ENCODE results near the gene RPS17.

DNA sequence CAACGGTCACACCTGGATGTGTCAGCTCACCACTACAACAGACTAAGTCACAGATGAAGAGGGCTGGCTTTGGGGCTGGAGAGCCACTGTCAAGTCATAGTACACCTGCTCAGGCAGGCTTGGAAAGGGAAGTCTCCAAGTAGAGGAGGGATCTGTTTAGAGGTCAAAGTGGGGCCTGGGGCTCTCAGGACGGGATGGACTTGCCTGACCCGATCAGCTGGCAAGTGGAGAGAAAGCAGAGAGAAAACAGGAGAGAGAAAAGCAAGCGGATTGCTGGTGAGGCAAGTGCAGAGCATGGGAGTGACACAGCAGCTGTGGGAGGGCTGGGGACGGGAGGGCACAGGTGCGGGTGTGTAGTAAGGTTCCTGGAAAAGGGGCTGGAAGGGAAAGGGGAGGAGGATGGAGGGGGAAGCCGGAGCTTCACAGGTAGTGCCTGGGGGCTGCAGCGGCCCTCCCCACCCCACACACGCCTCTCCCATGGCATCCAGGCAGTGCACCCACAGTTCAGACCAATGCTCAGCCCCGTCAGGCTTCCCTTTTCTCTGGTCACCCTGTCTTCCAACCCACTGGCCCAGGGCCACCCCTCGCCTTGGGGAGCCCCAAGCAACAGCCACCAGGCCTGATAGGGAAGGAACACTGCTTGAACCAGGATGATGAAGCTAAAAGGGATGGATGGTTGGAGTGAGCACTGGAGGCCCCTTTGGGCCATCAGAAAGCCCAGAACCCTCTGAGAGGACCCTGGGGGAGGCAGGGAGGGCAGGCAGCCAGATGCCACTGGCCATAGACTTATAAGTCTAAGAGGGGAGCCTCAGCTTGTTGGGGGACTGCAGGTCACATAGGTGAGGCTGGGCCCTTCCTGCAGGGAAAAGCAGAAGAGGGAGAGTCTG, 8.5 kb downstream of the RPS17 start:
- no peak for TF ChIP-seq POLR2A (IDR thresholded peaks at IDR 0.05; ENCODE audit: extremely low read depth, insufficient read length)
- TF ChIP-seq, protein P1, sequence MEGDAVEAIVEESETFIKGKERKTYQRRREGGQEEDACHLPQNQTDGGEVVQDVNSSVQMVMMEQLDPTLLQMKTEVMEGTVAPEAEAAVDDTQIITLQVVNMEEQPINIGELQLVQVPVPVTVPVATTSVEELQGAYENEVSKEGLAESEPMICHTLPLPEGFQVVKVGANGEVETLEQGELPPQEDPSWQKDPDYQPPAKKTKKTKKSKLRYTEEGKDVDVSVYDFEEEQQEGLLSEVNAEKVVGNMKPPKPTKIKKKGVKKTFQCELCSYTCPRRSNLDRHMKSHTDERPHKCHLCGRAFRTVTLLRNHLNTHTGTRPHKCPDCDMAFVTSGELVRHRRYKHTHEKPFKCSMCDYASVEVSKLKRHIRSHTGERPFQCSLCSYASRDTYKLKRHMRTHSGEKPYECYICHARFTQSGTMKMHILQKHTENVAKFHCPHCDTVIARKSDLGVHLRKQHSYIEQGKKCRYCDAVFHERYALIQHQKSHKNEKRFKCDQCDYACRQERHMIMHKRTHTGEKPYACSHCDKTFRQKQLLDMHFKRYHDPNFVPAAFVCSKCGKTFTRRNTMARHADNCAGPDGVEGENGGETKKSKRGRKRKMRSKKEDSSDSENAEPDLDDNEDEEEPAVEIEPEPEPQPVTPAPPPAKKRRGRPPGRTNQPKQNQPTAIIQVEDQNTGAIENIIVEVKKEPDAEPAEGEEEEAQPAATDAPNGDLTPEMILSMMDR (IDR thresholded peaks at IDR 0.05; ENCODE audit: low read depth, low read length), result no peak

Data from NB4 (cell line).